ENCODE data around the gene PIAS4. TPM values are rescaled to one million over a fixed set of nuclear protein-coding genes. Genes with fewer than 3 reads are reported as not detected.

PIAS4 gene
- total and polyA plus RNA-seq, 9 of the 15 experiments (the other 6 are each of a cell fraction or from before 2014, with no cell fraction given) = 0.27 to 34.9 (median 14.4) TPM

- no peak for TF ChIP-seq ZNF318 (IDR thresholded peaks at IDR 0.05; ENCODE audit: borderline replicate concordance in 1 of 2, low read depth in 1 of 2)
- peak; percentile 15 for TF ChIP-seq E2F8 (IDR thresholded peaks at IDR 0.05; ENCODE audit: low read depth, partially characterized antibody)
- TF ChIP-seq ZBTB17 (CRISPR knock-in tag; IDR thresholded peaks at IDR 0.05) = 0 out of 2 replicates have a peak, but pooled peaks have one; percentile 17
- TF ChIP-seq KDM2B (CRISPR knock-in tag; IDR thresholded peaks at IDR 0.05) = 0 out of 2 replicates have a peak, but pooled peaks have one; percentile 77
- TF ChIP-seq PHB (CRISPR knock-in tag; IDR thresholded peaks at IDR 0.05) = peak; percentile 86; the same call in 1 of the 2 replicates
- TF ChIP-seq GABPA (tag; conservative IDR thresholded peaks at IDR 0.05; ENCODE audit: low read depth) = peak; percentile 41; the same call in 1 of the 2 replicates
- TF ChIP-seq, protein P1, sequence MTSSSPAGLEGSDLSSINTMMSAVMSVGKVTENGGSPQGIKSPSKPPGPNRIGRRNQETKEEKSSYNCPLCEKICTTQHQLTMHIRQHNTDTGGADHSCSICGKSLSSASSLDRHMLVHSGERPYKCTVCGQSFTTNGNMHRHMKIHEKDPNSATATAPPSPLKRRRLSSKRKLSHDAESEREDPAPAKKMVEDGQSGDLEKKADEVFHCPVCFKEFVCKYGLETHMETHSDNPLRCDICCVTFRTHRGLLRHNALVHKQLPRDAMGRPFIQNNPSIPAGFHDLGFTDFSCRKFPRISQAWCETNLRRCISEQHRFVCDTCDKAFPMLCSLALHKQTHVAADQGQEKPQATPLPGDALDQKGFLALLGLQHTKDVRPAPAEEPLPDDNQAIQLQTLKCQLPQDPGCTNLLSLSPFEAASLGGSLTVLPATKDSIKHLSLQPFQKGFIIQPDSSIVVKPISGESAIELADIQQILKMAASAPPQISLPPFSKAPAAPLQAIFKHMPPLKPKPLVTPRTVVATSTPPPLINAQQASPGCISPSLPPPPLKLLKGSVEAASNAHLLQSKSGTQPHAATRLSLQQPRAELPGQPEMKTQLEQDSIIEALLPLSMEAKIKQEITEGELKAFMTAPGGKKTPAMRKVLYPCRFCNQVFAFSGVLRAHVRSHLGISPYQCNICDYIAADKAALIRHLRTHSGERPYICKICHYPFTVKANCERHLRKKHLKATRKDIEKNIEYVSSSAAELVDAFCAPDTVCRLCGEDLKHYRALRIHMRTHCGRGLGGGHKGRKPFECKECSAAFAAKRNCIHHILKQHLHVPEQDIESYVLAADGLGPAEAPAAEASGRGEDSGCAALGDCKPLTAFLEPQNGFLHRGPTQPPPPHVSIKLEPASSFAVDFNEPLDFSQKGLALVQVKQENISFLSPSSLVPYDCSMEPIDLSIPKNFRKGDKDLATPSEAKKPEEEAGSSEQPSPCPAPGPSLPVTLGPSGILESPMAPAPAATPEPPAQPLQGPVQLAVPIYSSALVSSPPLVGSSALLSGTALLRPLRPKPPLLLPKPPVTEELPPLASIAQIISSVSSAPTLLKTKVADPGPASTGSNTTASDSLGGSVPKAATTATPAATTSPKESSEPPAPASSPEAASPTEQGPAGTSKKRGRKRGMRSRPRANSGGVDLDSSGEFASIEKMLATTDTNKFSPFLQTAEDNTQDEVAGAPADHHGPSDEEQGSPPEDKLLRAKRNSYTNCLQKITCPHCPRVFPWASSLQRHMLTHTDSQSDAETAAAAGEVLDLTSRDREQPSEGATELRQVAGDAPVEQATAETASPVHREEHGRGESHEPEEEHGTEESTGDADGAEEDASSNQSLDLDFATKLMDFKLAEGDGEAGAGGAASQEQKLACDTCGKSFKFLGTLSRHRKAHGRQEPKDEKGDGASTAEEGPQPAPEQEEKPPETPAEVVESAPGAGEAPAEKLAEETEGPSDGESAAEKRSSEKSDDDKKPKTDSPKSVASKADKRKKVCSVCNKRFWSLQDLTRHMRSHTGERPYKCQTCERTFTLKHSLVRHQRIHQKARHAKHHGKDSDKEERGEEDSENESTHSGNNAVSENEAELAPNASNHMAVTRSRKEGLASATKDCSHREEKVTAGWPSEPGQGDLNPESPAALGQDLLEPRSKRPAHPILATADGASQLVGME (CRISPR knock-in tag; IDR thresholded peaks at IDR 0.05) = peak; percentile 67; the same call in 1 of the 2 replicates
These were observed at the start of gene PIAS4 (continued) for GRCh38 chr19:4007021-4007835.
